Hypothalamus (tissue), 51 donors: ENCODE measurements around the gene MAMDC4.
"Not testable (repeated sequence)": the region's sequence is repeated elsewhere in the genome, so short reads cannot be mapped to it uniquely, and the experiment has no call there.

ENCODE experiments used
- DNase-seq, 51 donors: peaks; one replicate each; lab custom pipeline; 2025; lab: John Stamatoyannopoulos, UW

MAMDC4 gene

GRCh38 chr9:136882947-136883283, 30.8 kb downstream of the MAMDC4 start:
- not testable (repeated sequence) for DNase-seq

GRCh38 chr9:136883670-136884069, 31.5 kb downstream of the MAMDC4 start:
- DNase-seq = not testable (repeated sequence)

GRCh38 chr9:136885950-136886578, 33.9 kb downstream of the MAMDC4 start, which contains the start of gene TRAF2:
TSS of gene TRAF2 (plus strand) at chr9:136886516. CDS start at chr9:136898741, 12,225 bp downstream.
- peak; percentile 51 to 98 (median 95) for DNase-seq

- peak in 12 of 51 donors; percentile 19 to 88 (median 70) for DNase-seq
Observed at GRCh38 chr9:136886610-136887597, 34.8 kb downstream of the MAMDC4 start.

GRCh38 chr9:136888454-136888853, 36.3 kb downstream of the MAMDC4 start:
- DNase-seq = no peak

- DNase-seq = no peak
Observed at GRCh38 chr9:136889858-136890257, 37.7 kb downstream of the MAMDC4 start.

- DNase-seq = no peak
Observed at GRCh38 chr9:136890661-136891060, 38.5 kb downstream of the MAMDC4 start.

- DNase-seq = no peak
Observed at GRCh38 chr9:136896027-136896426, 43.9 kb downstream of the MAMDC4 start.

GRCh38 chr9:136898483-136899100, 46.4 kb downstream of the MAMDC4 start:
- no peak for DNase-seq

- DNase-seq = no peak
Observed at GRCh38 chr9:136899196-136899595, 47.0 kb downstream of the MAMDC4 start.

- DNase-seq = no peak
Observed at GRCh38 chr9:136900556-136900955, 48.4 kb downstream of the MAMDC4 start.

- DNase-seq = no peak
Observed at GRCh38 chr9:136900988-136901515, 48.9 kb downstream of the MAMDC4 start.

GRCh38 chr9:136901516-136902258, 49.5 kb downstream of the MAMDC4 start:
- DNase-seq = no peak

GRCh38 chr9:136902259-136902821, 50.2 kb downstream of the MAMDC4 start:
- peak in 2 of 51 donors; percentile 7 to 17 for DNase-seq

- DNase-seq = no peak
Observed at GRCh38 chr9:136903041-136903554, 51.0 kb downstream of the MAMDC4 start.

- no peak for DNase-seq
Observed at GRCh38 chr9:136906266-136906665, 54.1 kb downstream of the MAMDC4 start.

GRCh38 chr9:136907011-136907914, 55.1 kb downstream of the MAMDC4 start:
- no peak for DNase-seq
